Right lobe of liver (tissue), 6 donors: ENCODE measurements around the gene ADAMTS16. TPM values are rescaled to one million over a fixed set of nuclear protein-coding genes. Genes with fewer than 3 reads are reported as not detected.

Source experiments
- ATAC-seq, 4 donors: fragments of 200-7000 bp; cut with Tn5 transposase; one replicate each; pipeline ENCODE4 v1.9.1; 2020; ENCODE audit warnings: mild to moderate bottlenecking in 4 of 4, moderate library complexity in 4 of 4
- DNase-seq, 3 donors: peaks; one replicate each; pipeline ENCODE4 v3.0.0-alpha.2; 2020
- H3K27ac ChIP-seq, 3 donors: fragments of 200-600 bp; one replicate each; pipeline ENCODE4 v1.8.0; 2022
- H3K27me3 ChIP-seq, 2 donors: fragments of 200-600 bp; one replicate each; pipeline ENCODE4 v1.8.0; 2022
- H3K36me3 ChIP-seq, 4 donors: fragments of 200-600 bp; sonication (generic) in 1 of 4; one replicate each; pipeline versions ENCODE4 v1.5.1 to v1.8.0; 2017 to 2022; ENCODE audit warnings: control low read depth in 1 of 4
- H3K4me1 ChIP-seq, 4 donors: fragments of 200-600 bp; sonication (generic) in 1 of 4; one replicate each; pipeline versions ENCODE4 v1.5.1 to v1.8.0; 2017 to 2022; ENCODE audit warnings: control low read depth in 1 of 4
- H3K4me3 ChIP-seq, 3 donors: fragments of 200-600 bp; one replicate each; pipeline ENCODE4 v1.8.0; 2022
- H3K9me3 ChIP-seq, 4 donors: fragments of 200-600 bp; sonication (generic) in 1 of 4; one replicate each; pipeline versions ENCODE4 v1.5.1 to v1.8.0; 2017 to 2022; ENCODE audit warnings: control low read depth in 1 of 4
- POLR2A ChIP-seq: fragments of 450-650 bp; IDR thresholded peaks from one replicate; pipeline ENCODE4 v1.6.1; 2017; ENCODE audit warnings: antibody characterized with exemption, mild to moderate bottlenecking
- WGBS: methylation state at CpG from one replicate; pipeline ENCODE4 v1.1.6; 2018; ENCODE audit warnings: low coverage, low lambda C conversion rate; ENCODE audit not compliant: insufficient coverage; ENCODE audit errors: missing lambda C conversion rate; 5-methylcytosine and 5-hydroxymethylcytosine counted together
- intact Hi-C, 2 donors: fragments of 100-400 bp; cut with DNase I; formaldehyde crosslinking; loops; one replicate each; pipeline versions ENCODE4 v1.11.2 to v1.14.1; 2022
- total RNA-seq, 6 experiments: library from RNA; depleted of rRNA in 2 of 6; stranded (reverse); fragments of >200 nt in 2 of 6; fragmentation: NEBNext Ultra II Directional in 3 of 6; extraction: Animal tissue kit (Norgen Biotek cat#: 25700) in 3 of 6; gene quantifications; one replicate each; pipeline versions ENCODE4 v1.1.0 to v1.2.4, GENCODE V29; 2016 to 2023
- TF ChIP-seq, protein P1 (sequence below), 4 donors: fragments of 200-600 bp in 3 of 4; fragments of 450-650 bp in 1 of 4; IDR thresholded peaks; one replicate each; pipeline versions ENCODE4 v1.5.1 to v1.8.0; 2016 to 2022; ENCODE audit warnings: antibody characterized with exemption in 4 of 4, mild to moderate bottlenecking in 2 of 4
- donor health status: DM: no; HTN: yes; CAD: no.
- donor health status: DM: no; HTN: no; CAD: no.
- donor health status: DM: no; HTN: no; CAD: no.
- donor health status: DM: no; HTN: yes; CAD: no.
- donor health status: DM: no; HTN: yes; CAD: no.

The ADAMTS16 gene
- total RNA-seq, 6 experiments from 2014 or later, result not detected

DNA sequence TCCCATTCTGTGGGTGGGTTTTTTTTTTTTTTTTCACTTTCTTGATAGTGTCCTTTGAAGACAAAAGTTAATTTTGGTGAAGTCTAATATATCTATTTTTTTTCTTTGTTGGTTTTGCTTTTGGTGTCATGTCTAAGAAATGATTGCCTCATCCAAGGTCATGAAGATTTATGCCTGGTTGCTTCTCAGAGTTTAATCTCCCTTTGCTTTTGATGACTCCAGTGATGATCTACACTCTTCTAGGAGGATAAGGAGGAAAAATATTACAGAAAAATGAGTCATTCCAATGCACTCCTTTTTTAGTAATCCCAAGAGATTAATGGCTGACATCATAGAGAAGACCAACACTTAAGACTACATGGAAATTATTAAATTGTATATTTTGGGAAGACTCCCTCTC is 202.7 kb downstream of the ADAMTS16 start:
- no peak overlapping the region for H3K4me3 ChIP-seq
- no peak for ATAC-seq
- DNase-seq, result no peak
- intact Hi-C loops, result no loop called here
- no peaks in the 10 kb centered on the region for H3K27me3 ChIP-seq
- no peaks in the 10 kb centered on the region for H3K9me3 ChIP-seq
- no peak overlapping the region for H3K27ac ChIP-seq
- no peaks in the 10 kb centered on the region for H3K36me3 ChIP-seq
- no peaks in the 10 kb centered on the region for H3K4me1 ChIP-seq
- TF ChIP-seq, protein P1, sequence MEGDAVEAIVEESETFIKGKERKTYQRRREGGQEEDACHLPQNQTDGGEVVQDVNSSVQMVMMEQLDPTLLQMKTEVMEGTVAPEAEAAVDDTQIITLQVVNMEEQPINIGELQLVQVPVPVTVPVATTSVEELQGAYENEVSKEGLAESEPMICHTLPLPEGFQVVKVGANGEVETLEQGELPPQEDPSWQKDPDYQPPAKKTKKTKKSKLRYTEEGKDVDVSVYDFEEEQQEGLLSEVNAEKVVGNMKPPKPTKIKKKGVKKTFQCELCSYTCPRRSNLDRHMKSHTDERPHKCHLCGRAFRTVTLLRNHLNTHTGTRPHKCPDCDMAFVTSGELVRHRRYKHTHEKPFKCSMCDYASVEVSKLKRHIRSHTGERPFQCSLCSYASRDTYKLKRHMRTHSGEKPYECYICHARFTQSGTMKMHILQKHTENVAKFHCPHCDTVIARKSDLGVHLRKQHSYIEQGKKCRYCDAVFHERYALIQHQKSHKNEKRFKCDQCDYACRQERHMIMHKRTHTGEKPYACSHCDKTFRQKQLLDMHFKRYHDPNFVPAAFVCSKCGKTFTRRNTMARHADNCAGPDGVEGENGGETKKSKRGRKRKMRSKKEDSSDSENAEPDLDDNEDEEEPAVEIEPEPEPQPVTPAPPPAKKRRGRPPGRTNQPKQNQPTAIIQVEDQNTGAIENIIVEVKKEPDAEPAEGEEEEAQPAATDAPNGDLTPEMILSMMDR (IDR thresholded peaks at IDR 0.05), result no peak
- TF ChIP-seq POLR2A, result no peak

DNA sequence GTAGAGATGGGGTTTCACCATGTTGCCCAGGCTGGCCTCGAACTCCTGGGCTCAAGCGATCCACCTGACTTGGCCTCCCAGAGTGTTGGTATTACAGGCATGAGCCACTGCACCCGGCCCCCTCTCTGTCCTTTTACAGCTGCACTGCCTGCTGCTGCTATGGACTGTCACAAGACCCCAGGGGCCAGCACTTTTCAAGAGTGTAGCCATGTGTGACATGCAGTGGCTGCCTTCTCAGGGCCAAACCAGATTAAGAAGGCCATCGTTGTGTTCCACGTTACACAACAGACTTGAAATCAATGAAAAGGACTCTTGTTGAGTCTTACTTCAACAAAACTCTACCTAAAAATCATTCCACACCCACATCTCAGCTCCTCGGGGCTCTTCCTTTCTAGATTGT is 203.4 kb downstream of the ADAMTS16 start:
- H3K27me3 ChIP-seq, result no peaks in the 10 kb centered on the region
- WGBS, result 87% methylated on average over 4 of the region's 6 CpGs
- no peak for TF ChIP-seq POLR2A
- TF ChIP-seq, protein P1 (IDR thresholded peaks at IDR 0.05), result no peak
- ATAC-seq, result no peak
- intact Hi-C loops, result no loop called here
- no peak overlapping the region for H3K4me3 ChIP-seq
- no peaks in the 10 kb centered on the region for H3K9me3 ChIP-seq
- H3K27ac ChIP-seq, result no peak overlapping the region
- no peaks in the 10 kb centered on the region for H3K4me1 ChIP-seq
- no peaks in the 10 kb centered on the region for H3K36me3 ChIP-seq
- no peak for DNase-seq

DNA sequence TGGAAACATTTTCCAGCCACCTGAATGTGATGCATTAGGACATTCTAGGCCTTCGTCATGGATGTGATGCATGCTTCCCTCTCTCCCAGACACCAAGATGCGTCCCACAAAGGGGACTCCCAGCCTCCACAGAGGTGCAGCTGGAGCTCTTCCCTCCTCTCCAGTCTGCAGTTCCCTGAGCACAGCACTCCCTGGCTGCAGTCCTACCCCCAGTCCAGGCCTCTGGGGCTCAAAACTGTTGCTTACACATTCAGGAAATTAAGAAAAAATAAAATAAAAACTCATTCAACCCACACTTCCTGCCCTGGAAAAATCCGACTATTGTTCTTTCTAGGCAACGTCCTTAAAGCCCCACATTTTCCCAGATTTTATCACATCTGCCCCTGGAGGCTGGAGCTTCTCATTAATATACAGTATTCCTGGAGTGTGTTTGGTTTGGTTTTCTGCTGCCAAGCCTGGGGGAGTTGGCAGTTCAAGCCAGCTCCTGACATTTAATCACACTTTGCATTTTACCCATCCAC is 204.0 kb downstream of the ADAMTS16 start:
- Histone ChIP-seq H3K4me1 (no peaks in the 10 kb centered on the region), H3K27me3 (no peaks in the 10 kb centered on the region), H3K27ac (no peak overlapping the region), H3K4me3 (no peak overlapping the region), H3K9me3 (no peaks in the 10 kb centered on the region), H3K36me3 (no peaks in the 10 kb centered on the region)
- TF ChIP-seq, protein P1 (IDR thresholded peaks at IDR 0.05), result no peak
- TF ChIP-seq POLR2A, result no peak
- no peak for DNase-seq
- 54% methylated on average over 4 of the region's 4 CpGs for WGBS
- peak in 1 of 4 donors; percentile 50 for ATAC-seq
- intact Hi-C loops, result no loop called here

DNA sequence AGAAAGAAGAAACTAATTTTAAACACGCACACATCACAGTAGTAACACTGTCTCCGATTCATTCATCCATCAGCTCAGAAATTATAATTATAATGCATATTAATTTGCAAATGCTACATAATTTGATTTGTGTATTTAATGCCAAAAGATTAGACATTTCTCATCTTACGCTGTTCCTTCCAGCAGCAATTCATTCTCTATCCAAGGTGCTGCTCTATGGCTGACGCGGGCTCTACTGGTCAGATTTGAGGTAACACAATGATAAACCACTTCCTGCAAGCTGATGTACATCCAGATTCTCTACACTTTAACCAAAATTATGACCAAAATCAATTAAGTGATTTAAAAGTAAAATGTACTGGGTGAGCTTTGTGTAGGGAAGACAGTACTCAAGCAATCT is 204.5 kb downstream of the ADAMTS16 start:
- H3K27me3 ChIP-seq, result no peaks in the 10 kb centered on the region
- intact Hi-C loops, result no loop called here
- no peaks in the 10 kb centered on the region for H3K9me3 ChIP-seq
- no peaks in the 10 kb centered on the region for H3K4me1 ChIP-seq
- H3K27ac ChIP-seq, result no peak overlapping the region
- no peaks in the 10 kb centered on the region for H3K36me3 ChIP-seq
- ATAC-seq, result no peak
- TF ChIP-seq, protein P1 (IDR thresholded peaks at IDR 0.05), result no peak
- no peak for TF ChIP-seq POLR2A
- no peak overlapping the region for H3K4me3 ChIP-seq
- DNase-seq, result no peak
- 64% methylated on average over 5 of the region's 5 CpGs for WGBS

DNA sequence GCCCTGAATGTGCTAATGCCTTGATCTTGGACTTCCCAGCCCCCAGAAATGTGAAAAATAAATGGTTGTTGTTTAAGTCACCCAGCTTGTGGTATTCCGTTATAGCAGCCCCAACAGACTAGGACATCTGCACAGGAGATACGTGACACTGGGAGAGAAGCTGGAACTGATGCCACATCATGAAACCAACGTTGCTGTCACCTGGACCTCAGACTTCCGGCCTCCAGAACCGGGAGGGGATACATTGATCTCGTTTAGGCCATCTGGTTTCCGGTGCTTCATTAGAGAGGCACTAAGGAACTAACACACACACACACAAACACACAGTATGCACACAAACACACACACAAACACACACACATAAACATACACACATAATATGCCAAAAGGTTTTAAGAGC is 207.3 kb downstream of the ADAMTS16 start:
- DNase-seq (no peak), ATAC-seq (no peak)
- intact Hi-C loops, result no loop called here
- Histone ChIP-seq H3K36me3 (no peaks in the 10 kb centered on the region), H3K27ac (no peak overlapping the region), H3K4me1 (no peaks in the 10 kb centered on the region), H3K27me3 (no peaks in the 10 kb centered on the region), H3K9me3 (no peaks in the 10 kb centered on the region), H3K4me3 (no peak overlapping the region)
- WGBS, result 100% methylated on average over 3 of the region's 7 CpGs
- no peak for TF ChIP-seq POLR2A
- TF ChIP-seq, protein P1 (IDR thresholded peaks at IDR 0.05), result no peak
